Glomerular visceral epithelial cell (primary cell): ENCODE data around the gene CYP1B1.
"Not testable (repeated sequence)": the region's sequence is repeated elsewhere in the genome, so short reads cannot be mapped to it uniquely, and the experiment has no call there.

Source experiments
- DNase-seq: peaks from one replicate; pipeline ENCODE4 v3.0.0-alpha.2; 2016; ENCODE audit errors: extremely low spot score

The CYP1B1 gene

DNA sequence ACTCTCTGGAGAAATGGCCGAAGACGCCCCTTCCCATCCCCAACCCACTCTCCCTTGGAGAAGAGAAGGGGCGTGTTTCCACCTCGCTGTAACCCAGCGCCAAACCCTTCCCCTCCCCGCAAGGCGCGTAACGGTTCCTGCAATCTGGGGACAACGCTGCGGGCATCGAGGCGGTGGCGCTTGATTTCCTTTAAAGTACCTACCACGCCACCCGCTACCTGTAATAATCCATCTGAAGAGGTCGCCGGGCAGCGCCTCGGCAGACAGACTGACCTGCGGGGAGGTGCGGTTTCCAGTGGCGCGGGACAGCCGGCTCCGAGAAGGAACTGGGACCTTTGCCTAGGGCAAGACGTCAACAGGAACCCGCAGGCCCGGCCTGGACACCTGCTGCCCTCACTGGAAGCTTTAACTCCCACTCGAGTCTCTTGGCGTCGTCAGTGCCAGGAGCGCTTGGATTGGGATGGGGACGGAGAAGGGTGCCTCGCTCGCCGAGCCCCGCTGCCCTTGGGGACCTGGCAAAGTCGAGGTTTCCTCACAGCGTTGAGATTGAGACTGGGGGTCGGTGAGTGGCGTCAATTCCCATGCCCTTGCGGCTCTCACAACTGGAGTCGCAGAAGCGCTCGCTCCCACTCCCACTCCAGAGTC, at the start of gene CYP1B1:
CYP1B1 (minus strand) TSS at position 645 of the 645 bp plus-strand sequence. CDS start 763 bp downstream, outside the sequence.
- DNase-seq, result no peak

DNA sequence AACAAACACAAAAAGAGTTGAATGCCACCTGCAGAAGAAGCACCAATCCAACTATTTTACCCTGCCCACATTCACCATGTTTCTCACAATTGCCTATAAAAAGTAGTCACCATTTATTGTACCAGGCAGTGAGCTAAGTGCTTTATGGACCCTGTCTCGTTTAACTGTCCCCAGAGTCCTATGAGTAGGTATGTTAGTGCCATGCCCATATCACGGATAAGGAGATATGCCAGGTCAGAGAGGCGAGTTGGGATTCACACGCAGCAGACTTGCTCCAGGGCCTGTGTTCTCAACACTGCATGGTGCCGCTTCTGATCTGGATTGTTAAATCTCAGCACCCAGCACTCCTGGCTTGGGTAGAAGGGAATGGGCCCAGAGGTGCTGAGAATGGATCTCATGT, 49.1 kb upstream of the CYP1B1 start:
- no peak for DNase-seq

DNA sequence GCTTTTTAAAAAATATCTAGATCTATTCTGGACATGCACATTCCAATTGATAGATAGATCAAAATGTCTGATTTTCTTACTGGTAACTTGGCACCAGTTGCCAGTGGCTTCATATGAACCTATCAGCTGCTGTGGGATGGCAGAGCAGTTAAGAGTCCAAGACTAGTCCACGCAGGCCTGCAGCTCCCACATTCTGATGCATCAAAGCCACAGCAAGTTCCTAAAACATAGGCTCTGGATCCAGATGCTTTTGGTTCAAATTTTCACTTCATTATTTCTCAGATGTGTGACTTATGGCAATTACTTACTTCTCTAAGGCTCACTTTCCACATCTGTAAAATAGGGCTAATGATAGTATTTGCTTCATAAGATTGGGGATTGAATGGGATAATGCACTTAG, 48.0 kb upstream of the CYP1B1 start:
- DNase-seq, result no peak

DNA sequence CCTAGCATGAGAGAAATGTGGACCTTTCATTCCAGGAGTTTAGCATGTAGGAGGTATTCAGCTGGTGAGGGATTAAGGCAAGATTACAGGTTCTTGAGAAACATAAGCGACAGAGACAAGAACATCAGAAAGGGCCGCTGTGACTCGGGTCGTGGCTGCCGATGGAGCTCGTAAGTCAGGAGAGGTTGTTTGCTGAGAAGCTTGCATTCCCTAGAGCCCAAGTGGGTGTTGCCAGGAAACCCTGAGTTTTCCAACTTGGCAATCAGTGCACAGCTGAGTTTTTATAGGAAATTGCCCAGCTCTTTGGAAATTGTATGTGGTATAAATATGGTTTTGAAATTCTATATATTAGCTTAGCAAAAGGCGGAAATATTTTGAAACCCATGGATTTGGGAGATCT, 46.4 kb upstream of the CYP1B1 start:
- DNase-seq, result no peak

DNA sequence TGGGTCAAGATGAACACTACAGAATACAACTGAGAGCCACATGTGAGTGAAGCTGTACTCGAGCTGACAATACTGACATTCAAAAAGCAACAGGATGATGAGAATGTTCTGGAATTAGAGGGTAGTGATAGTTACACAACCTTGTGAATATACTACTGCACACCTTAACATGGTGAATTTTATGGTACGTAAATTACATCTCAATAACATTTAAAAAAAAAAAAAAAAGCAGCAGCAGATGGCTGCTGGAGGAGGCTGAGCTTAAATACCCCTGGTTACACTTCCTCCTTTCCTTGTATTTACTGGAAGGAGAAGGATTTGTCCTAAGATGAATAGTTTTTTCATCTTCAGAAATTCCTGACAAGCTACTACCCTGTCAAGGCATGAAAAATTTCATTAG, 45.5 kb upstream of the CYP1B1 start:
- no peak for DNase-seq

DNA sequence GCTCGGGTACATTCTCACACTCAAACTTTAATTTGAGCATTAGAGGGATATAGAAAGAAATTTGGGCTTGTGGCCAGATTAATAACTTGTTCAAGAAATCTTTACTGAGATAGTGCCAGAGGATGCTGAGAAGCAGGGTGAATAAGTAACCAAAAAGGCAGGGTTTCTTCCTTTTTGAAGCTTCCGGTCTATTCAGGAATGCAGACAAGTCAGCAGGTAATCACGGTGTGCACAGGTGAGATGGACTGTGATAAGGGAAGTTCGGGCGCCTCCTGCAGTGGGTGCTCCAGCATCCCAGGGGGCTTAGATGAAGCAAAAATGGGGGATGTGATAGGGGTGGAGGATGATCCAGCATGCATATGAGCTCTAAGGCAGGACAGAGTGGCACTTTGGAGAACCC, 44.9 kb upstream of the CYP1B1 start:
- DNase-seq, result no peak

DNA sequence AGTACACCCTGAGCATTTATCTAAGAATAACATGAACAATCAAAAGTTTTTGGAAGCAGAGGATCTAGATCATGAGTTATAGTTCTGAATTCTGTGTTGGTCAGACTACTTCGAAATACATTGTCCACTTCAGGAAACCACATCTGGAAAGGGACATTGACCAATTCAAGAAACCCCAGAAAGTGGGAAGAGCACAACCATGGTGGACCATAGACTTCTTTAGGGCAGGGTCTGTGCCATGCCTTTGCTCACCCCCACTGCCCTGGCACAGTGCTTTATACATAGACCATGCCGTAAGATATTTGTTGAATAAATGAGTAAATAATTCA, 44.3 kb upstream of the CYP1B1 start:
- DNase-seq, result no peak

DNA sequence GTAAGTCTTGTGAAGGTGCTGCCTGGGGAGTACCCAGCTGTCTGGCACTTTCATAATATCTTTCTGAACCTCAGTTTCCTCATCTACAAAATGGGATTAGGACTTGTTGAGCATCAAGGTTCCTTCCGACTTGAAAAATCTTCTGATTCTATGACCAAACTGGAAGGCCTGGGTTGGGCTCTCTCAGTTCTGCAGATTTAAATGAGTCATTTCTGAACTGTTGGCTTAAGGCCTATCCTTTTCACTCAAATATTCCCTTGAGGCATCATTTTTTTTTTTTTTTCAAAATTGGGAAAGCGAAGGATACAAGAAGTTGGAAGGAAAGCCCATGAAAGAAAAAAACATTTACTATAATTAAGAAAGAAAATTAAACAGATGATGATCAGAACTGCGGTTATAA, 40.8 kb upstream of the CYP1B1 start:
- no peak for DNase-seq

DNA sequence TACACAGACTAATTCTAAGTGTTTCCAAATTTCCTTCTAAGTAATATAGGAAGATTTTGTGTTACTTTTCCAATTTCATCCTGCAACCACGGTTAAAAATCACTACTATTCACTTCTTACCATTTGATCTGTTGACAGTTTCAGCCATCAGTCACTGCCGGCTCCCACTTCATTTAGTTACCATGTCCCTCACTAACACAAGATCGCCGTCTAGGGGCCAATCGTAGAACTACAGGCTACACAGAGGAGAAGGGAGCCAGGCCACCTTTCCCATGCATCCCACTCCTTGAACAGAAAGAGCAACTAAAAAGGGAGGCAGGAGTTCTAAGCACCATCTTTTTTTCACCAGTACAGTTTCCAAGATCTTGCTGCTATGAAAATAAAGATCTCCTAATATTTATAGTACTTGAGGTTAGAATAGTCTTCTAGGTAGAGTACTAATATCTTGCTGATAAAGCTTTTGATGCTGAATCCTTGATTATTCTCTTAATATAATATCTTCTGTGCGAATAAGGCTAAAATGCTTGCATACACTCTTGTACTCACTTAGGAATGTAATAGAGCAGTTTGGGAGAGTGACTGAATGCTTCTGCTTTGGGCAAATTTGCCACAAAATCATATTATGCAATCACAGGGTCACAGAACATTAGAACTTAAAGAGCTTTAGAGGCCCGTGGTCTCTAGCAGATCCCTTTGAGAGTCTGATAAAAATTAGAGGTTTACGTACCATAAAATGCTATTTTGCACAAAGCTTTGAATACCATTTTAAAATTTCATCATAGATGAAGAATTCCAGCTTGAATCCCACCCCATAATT, 39.5 kb upstream of the CYP1B1 start:
- peak; percentile 78 for DNase-seq

DNA sequence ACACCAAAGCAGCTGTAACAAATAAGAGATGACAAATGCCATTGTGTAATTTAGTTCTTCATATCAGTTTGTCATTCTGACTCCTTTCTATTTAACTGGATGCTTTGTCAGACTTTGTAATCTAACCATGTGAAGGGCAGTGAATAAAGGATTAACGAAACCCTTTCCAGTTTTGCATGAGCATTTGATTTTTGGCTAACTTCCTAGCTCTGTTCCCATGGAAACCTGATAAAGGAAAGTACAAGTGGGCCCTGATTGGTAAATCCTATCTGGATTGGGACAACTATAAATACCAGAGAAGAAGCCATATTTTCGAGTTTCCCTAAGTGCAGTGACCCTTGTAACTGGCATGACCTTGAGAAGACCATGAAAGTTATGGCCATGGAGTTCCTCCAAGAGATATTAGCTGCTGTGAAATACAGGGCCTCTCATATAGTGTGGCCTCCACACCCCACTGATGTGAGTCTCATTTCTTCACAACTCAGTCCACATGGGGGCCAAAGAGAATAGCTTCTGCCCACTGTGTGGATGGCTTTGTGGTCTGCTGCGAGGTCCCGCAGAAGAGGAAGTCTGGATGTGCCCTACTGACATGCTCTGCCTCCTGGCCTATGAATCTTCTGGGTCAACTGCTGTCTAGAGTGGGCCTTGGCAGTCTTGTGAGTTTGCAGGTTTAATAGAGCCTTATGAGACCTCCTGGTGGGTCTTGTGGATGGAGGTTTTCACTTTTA, 38.2 kb upstream of the CYP1B1 start:
- no peak for DNase-seq

DNA sequence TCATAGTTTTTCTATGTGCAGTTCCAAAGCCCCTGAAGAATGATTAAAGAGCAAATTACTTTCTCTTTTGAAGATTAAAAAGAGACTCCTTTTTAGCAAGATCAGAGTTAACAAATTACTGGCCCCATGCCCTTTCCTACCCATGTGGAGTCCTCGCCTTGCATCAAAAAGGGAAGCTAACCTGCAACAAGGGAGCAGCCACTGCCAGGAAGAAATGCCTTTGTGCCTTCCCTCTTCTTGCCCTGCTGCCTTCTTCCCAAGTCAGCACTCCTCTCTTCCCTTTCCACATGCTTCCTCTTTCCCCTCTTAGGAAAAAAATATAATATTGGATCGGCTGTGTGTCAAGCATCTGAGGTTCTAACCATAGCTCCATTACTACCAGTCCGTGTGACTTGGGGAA, 37.1 kb upstream of the CYP1B1 start:
- DNase-seq, result no peak

DNA sequence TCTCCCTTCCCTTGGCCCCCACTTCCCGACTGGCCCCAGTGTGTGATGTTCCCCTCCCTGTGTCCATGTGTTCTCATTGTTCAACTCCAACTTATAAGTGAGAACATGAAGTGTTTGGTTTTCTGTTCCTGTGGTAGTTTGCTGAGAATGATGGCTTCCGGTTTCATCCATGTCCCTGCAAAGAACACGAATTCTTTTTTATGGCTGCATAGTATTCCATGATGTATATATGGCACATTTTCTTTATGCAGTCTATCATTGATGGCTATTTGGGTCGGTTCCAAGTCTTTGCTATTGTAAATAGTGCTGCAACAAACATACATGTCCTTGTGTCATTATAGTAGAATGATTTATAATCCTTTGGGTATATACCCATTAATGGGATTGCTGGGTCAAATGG, 35.4 kb upstream of the CYP1B1 start:
- not testable (repeated sequence) for DNase-seq

DNA sequence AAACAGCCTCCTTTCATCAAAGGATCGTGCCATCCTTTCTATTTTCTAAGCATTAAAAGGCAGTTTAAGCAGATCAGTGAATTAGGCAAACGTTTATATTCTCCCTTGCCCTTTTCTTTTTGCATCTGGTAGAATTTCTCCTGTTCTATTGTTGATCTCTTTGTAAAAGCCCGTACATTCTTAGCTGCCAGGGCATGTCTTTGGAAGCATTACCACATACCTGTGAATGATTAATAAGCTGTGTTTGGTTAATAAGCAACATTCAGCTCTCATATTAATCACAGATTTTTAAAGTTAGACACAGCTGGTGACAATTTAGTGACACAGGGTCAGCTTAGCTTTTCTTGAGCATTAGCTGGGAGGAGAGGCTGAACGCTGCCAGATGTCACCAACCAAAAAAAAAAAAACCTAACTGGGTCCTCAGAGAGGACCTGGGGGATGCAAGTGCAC, 33.8 kb upstream of the CYP1B1 start:
- DNase-seq, result peak; percentile 69

DNA sequence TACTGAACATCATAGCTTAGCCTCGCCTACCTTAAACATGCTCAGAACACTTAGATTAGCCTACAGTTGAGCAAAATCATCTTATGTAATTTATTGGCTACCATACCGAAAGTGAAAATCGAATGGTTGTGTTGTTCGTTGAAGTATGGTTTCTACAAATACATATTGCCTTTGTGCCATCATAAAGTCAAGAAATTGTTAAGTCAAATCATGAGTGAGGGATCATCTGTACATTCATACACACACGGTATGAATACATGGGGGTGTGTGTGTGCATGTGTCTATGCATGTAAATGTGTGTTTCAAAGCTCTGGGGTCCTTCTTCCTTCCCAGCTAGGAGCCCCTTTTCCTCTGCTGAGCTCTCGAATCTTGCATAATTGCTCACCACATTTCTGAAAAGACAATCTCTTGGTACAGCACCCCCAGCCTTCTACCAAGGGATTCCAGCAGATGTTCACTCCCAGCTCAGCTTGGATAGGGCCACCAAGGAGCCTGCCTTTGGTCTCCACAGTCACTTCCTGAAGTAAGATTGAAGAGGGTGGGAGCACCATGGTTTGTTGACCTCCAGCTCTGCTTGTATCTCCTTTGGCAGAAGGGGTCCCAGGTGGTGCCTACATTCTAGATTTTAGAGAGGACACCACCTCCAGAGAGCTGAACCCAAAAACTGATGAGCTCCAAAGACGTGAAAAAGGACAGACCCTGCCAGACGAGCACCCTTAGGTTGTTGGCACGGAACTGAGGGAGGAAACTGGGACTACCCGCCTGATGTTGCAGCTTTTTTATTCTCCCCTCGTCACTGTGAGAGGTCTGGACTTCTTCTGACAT, 33.2 kb upstream of the CYP1B1 start:
- peak; percentile 30 for DNase-seq

DNA sequence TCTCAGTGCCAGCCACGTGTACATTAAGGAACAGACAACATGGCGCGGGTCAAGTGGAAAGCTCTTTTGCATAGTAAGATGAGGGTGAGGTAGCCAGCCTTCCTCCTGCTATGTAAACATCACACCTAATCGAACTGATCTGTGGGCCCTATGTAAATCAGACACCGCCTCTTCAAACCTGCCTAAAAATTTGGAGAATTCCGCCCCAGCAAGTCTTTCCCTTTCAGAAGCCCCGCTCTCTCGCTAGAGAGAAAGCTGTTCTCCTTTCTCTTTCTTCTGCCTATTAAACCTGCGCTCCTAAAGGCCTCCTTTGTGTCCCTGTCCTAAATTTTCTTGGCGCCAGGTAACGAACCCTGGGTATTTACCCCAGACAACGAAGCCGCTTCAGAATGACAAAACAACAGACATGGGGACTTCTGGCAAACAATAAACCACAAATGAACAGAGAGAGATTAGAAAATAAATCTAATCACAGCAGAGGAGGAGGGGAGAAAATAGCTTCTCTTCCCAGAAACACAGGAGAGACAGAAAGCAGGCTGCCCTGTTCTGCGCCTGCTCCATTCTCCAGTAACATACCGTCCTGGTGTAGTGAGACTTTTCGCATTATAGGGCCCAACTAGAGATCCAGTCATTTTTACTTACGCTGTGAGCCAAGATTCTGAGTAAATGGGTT, 31.9 kb upstream of the CYP1B1 start:
- DNase-seq, result no peak

DNA sequence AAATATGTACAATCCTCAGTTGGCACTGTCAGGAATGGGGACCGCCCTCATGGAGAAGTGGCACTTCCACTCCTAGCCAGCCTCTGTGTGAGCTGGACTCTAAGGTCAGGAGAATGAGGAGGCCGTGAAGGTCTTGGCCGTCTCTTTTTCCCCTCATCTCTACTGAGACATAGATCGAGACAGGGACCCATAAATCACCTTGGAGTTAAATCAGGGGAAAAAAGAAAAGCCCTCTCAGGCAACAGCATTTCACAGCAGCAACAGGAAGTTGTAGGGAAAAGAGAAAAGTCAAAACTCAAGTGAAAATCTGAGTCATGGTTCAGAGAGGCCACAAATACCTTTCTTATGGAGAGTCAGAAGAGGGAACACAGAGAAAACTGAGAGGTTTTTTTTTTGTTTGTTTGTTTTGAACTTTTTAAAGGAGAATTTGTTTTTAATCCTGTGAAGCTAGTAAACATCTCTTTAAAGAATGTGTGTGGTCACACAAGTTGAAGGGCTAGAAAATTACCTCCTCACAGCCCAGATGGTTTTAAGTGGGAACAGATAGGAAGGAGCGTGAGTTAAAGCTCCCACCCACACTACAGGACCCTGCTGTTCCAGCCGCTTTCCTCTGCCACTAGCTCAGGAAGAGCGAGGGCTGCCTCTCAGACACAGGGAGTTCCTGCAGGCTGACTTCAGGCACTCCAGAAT, 30.6 kb upstream of the CYP1B1 start:
- peak; percentile 53 for DNase-seq

DNA sequence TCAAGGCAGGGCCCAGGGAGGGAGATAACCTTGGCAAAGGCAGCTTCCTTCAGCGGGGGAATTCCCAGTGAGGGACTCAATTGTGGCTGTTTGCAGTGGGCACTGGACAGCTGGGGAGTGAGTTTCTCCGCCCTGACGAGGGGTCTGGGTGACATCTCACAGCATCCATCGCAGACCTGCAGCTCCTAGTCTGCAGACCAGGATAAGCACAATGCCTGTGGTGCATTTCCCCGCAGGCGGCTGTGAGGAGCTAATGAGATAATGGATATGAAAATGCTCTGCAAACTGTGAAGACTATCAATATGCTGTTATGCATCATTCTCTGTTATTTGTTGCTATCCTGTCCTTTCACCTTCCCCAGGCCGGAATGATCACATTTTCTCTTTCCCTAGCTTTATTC, 30.0 kb upstream of the CYP1B1 start:
- DNase-seq, result no peak

DNA sequence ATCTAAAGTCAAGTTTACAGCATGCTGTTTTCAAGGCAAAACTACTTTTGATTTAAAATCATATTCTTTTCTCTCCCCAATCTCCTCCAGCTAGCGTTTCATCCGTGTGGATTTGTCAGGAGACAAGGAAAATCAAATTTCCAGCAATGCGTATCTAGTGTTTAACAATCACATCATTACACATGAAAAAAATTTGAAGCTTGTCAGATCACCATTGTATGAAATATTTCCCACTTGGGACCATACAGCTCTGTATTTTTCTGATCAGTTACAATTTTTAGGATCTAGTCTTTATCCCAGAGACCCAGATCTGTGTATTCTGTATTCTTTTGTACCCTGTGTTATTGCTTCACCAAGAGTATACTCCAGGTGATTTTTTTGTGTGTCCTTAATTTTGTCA, 28.6 kb upstream of the CYP1B1 start:
- DNase-seq, result no peak

DNA sequence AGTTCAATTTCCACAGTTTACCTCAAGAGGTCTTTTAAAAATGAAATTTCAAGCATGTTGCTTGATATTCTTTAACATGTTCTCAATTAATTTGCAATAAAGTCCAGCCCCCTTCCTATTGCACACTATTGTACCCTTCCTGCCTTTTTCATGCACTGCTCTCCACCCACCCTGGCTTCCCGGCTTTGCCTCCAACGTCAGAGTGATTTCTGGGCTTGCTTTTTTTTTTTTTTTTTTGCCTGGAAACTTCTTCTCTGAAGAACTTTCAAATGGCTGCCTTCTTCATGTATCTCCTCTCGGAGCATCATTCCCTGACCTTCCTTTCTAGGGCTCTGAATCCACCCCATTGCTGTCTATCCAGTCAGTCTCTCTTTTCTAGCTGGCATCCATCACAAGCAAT, 24.4 kb upstream of the CYP1B1 start:
- no peak for DNase-seq

DNA sequence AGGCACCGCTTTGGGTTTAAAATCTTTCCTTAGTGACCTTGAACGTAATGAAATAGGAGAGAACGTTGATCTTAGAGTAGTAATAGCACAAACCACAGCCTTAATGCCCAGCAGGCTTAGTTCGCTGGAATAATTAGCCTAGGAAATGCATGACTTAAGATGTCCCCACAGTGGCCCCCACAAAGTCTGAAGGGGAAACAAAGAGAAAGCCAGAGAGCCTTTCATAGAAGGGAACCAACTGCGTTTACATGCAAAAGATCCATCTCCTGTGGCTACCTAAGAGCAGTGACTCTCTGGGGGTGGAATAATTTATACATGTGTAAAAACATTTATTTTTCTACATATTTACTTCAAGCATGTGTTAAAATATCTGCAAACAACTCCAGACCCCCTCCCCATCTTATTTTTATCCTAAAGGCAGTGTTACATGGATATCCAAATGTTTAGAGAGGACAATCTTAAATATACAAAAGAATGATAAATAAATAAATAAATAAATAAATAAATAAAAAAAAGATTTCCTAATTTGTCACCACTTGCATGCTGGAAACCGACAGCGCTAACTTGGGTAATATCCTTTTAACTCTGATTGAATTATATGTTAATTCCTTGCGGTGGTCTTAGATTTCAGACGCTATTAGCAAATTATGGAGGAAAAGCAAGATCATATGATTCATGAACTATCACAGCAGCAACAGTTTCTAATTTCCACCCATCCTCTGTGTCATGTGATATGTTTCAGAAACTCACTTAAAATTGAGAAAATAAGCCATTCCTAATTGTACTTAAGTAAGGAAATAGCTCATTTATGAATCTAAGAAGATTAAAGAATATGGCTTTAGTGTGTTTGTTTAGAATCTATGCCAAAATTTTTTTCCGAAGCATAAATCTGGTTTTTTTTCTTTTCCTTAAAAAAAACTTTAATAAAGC, 23.4 kb upstream of the CYP1B1 start:
- DNase-seq, result no peak
